ENCODE data around the gene GNRHR.

GRCh38 chr4:67717586-67717985 lies 36.6 kb downstream of the GNRHR start:
- TF ChIP-seq CTCF (IDR thresholded peaks at IDR 0.05; ENCODE audit: low read length), result no peak
- TF ChIP-seq EZH2phosphoT487 (IDR thresholded peaks at IDR 0.05; ENCODE audit: low read length), result no peak
